ENCODE data around the gene AOPEP. TPM values are rescaled to one million over a fixed set of nuclear protein-coding genes. Genes with fewer than 3 reads are reported as not detected.

AOPEP gene
- total RNA-seq, 2 donors from 2014 or later = 11.7 to 27.3 TPM

- H3K4me1 Mint-ChIP-seq (ENCODE audit: low read depth in 2 of 2) = peaks cover 0 to 4% of the 10 kb centered on the region in 2 donors
- no peaks in the 10 kb centered on the region for H3K9me3 Mint-ChIP-seq
- peak overlapping the region; percentile 74 for H3K4me3 Mint-ChIP-seq
- peak; percentile 86 to 88 for ATAC-seq
- H3K27ac Mint-ChIP-seq = no peak overlapping the region
- no peaks in the 10 kb centered on the region for H3K36me3 Mint-ChIP-seq
- peaks cover 18 to 20% of the 10 kb centered on the region in 2 donors for H3K27me3 Mint-ChIP-seq
- no peak for DNase-seq (ENCODE audit: low spot score)
Observed at GRCh38 chr9:95004411-95005277, 278.1 kb downstream of the AOPEP start.

GRCh38 chr9:95005278-95006143 lies 279.0 kb downstream of the AOPEP start:
- peak overlapping the region; percentile 67 for H3K4me3 Mint-ChIP-seq
- peaks cover 0 to 4% of the 10 kb centered on the region in 2 donors for H3K4me1 Mint-ChIP-seq (ENCODE audit: low read depth in 2 of 2)
- no peaks in the 10 kb centered on the region for H3K9me3 Mint-ChIP-seq
- DNase-seq (ENCODE audit: low spot score) = no peak
- H3K27ac Mint-ChIP-seq = no peak overlapping the region
- H3K27me3 Mint-ChIP-seq = peaks cover 18 to 20% of the 10 kb centered on the region in 2 donors
- no peaks in the 10 kb centered on the region for H3K36me3 Mint-ChIP-seq
- ATAC-seq = no peak

DNA sequence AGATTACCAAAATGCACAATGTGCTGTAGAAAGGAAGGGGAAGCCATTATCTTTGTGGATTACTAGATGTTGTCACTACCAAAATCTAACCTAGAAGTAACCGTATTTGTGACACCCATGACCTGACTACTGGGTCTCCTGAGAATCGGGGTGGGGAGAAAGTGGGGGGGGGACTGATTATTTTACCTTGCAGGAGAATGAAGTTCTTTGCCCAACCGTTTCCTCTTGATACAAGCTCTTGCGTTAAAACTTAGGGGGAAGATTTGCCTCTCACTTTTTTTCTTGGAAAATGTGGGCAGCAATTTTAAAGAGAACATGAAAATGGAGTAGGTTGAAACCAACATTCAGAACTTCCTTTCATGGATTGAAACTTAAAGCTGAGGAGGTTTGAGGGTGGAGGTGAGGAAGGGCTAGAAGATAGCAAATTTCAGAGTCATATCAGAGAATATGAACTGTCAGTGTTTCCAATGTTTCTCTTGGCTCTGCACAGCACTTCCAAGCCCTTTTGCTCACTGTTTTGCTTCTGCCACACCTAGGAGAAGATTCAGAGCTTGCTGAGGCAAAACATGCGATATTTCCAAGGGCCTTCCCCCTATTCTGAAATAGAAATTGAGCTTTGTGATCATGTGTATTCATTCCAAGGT lies 280.8 kb downstream of the AOPEP start:
- peaks cover 0 to 4% of the 10 kb centered on the region in 2 donors for H3K4me1 Mint-ChIP-seq (ENCODE audit: low read depth in 2 of 2)
- H3K27ac Mint-ChIP-seq = no peak overlapping the region
- no peaks in the 10 kb centered on the region for H3K36me3 Mint-ChIP-seq
- peaks cover 10 to 13% of the 10 kb centered on the region in 2 donors for H3K27me3 Mint-ChIP-seq
- H3K9me3 Mint-ChIP-seq = no peaks in the 10 kb centered on the region
- DNase-seq (ENCODE audit: low spot score) (no peak), ATAC-seq (no peak)
- no peak overlapping the region for H3K4me3 Mint-ChIP-seq

DNA sequence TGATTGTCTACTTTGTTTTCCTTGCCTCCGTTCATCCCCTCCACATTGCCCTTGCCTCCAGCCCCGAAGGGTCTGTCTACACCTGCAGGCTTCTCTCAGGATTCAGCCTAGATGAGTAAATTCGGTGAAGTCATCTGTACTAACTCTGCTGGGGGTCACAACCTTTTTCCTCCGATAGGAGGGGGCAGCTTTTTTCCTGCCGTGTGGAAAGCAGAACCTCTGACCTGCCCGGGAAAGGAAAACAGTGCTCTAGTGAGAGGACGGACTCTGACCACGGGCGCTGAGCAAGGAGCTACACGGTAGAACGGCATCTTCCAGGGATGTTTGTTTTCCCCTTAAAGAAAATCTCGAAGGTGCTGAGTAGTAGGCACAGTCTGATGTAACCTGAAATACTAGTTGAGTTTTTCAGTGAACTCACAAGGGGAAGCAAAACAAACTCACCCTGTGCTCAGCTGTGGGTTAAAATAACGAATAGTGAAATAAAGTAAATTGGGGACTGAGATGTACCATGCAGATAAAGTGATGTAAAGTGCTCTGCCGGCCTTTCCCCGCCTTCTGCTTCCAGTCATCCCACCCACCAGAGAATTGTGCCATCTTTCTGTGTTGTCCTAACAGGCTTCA lies 281.8 kb downstream of the AOPEP start:
- Mint-ChIP-seq H3K36me3 (no peaks in the 10 kb centered on the region), H3K27ac (no peak overlapping the region), H3K27me3 (peaks cover under 1 to 4% of the 10 kb centered on the region in 2 donors), H3K4me1 (ENCODE audit: low read depth in 2 of 2) (peaks cover 0 to 4% of the 10 kb centered on the region in 2 donors), H3K9me3 (no peaks in the 10 kb centered on the region), H3K4me3 (no peak overlapping the region)
- no peak for ATAC-seq
- DNase-seq (ENCODE audit: low spot score) = no peak

GRCh38 chr9:95009459-95009858 lies 283.0 kb downstream of the AOPEP start:
- no peak for ATAC-seq
- H3K4me3 Mint-ChIP-seq = no peak overlapping the region
- no peaks in the 10 kb centered on the region for H3K27me3 Mint-ChIP-seq
- no peak for DNase-seq (ENCODE audit: low spot score)
- no peaks in the 10 kb centered on the region for H3K36me3 Mint-ChIP-seq
- H3K4me1 Mint-ChIP-seq (ENCODE audit: low read depth in 2 of 2) = no peaks in the 10 kb centered on the region
- H3K9me3 Mint-ChIP-seq = no peaks in the 10 kb centered on the region
- no peak overlapping the region for H3K27ac Mint-ChIP-seq

DNA sequence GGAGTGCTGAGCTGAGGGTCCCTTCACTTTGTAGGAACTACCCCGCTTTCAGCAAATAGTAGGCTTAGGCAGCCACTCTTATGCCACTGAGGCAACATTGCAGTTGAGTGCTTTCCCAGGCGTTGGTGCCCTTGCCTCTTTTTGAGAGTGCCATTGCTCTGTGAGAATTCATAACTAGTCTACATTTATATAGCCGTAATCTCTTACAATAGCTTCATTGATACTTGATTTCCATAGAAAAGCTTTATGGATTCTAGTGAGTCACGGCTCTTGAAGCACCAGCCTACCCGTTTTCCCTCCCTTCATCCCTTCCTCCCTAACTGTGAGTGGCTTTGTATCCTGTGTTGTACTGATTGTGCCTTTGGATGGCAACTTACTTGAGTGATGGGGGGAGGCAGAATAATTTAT lies 283.9 kb downstream of the AOPEP start:
- Mint-ChIP-seq H3K9me3 (no peaks in the 10 kb centered on the region), H3K4me1 (ENCODE audit: low read depth in 2 of 2) (no peaks in the 10 kb centered on the region), H3K36me3 (no peaks in the 10 kb centered on the region), H3K4me3 (no peak overlapping the region), H3K27me3 (no peaks in the 10 kb centered on the region), H3K27ac (no peak overlapping the region)
- ATAC-seq (no peak), DNase-seq (ENCODE audit: low spot score) (no peak)

DNA sequence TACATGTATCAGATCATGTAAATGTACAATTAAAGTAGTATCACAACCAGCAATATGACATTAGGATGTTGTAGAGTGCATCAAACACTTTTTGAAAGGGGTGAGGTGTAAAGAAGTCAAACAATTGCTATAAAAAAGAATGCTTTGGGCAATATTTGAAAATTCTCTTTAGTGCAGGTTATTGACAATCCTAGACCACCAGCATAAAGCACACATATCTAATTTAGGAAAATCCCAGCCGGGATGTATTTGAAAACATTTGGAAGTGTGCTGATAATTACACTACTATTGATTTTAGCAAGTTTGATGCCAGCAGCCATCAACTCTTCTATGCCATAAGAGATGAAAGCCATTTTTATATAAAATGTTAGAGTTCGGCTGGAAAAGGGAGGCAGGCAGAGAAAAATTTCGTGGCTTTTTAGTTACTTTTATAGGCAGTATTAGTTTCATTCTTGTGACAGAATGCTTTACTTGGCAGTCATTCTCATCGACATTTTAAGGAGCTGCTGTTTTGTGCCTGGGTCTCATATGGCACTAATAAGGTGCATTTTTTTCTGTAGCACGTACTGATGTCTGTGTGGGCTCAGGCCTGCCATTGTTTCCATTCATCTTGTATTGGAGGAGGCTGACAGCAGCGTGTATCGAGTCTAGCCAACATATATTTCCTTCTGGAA lies 285.7 kb downstream of the AOPEP start:
- Mint-ChIP-seq H3K4me1 (ENCODE audit: low read depth in 2 of 2) (no peaks in the 10 kb centered on the region), H3K36me3 (no peaks in the 10 kb centered on the region), H3K27ac (no peak overlapping the region), H3K4me3 (no peak overlapping the region), H3K9me3 (no peaks in the 10 kb centered on the region), H3K27me3 (no peaks in the 10 kb centered on the region)
- ATAC-seq (no peak), DNase-seq (ENCODE audit: low spot score) (no peak)

DNA sequence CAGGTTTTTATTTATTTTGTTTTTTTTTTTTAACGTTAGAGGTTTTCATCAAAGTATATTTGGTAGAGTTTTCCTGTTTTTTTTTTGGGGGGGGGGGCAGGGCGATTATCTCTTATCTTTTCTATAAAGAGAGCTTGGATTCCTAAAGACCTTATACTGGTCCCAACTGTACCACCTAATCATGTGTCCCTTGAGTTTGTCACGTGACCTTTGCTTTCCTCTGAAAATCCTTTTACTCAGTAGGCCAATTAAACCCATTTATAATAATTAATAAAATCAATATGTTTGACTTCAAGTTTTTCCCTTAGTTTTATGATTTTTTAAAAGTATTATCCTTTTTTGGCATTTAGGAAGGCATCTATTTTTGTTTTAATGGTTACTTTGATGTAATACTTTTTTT lies 286.4 kb downstream of the AOPEP start:
- H3K4me1 Mint-ChIP-seq (ENCODE audit: low read depth in 2 of 2) = no peaks in the 10 kb centered on the region
- H3K36me3 Mint-ChIP-seq = no peaks in the 10 kb centered on the region
- H3K9me3 Mint-ChIP-seq = no peaks in the 10 kb centered on the region
- no peak overlapping the region for H3K4me3 Mint-ChIP-seq
- H3K27ac Mint-ChIP-seq = no peak overlapping the region
- no peak for DNase-seq (ENCODE audit: low spot score)
- no peaks in the 10 kb centered on the region for H3K27me3 Mint-ChIP-seq
- no peak for ATAC-seq

DNA sequence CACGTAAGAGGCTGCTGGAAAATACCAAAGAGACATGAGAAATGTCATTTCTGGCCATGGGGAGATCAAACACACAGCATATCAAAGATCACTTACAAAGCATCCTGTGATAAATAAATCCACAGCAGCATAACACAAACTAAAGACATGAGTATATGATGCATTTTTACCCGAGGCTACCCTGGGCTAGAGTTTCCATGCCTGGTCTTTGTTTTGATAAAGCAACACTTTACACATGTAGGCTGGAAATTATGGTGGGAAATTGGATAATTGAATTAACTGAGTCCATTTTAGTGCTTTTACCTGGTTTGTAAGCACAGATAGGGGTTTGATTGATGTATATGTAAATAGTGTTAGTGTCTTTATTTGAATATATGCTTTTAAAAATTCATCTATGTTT lies 288.4 kb downstream of the AOPEP start:
- Mint-ChIP-seq H3K4me1 (ENCODE audit: low read depth in 2 of 2) (peaks cover 6 to 7% of the 10 kb centered on the region in 2 donors), H3K36me3 (no peaks in the 10 kb centered on the region), H3K27me3 (no peaks in the 10 kb centered on the region), H3K27ac (no peak overlapping the region), H3K4me3 (no peak overlapping the region), H3K9me3 (no peaks in the 10 kb centered on the region)
- no peak for DNase-seq (ENCODE audit: low spot score)
- ATAC-seq = no peak

GRCh38 chr9:95015569-95015968 lies 289.1 kb downstream of the AOPEP start:
- peaks cover 6 to 7% of the 10 kb centered on the region in 2 donors for H3K4me1 Mint-ChIP-seq (ENCODE audit: low read depth in 2 of 2)
- no peaks in the 10 kb centered on the region for H3K27me3 Mint-ChIP-seq
- H3K9me3 Mint-ChIP-seq = no peaks in the 10 kb centered on the region
- no peaks in the 10 kb centered on the region for H3K36me3 Mint-ChIP-seq
- no peak for ATAC-seq
- H3K27ac Mint-ChIP-seq = no peak overlapping the region
- H3K4me3 Mint-ChIP-seq = no peak overlapping the region
- DNase-seq (ENCODE audit: low spot score) = no peak

DNA sequence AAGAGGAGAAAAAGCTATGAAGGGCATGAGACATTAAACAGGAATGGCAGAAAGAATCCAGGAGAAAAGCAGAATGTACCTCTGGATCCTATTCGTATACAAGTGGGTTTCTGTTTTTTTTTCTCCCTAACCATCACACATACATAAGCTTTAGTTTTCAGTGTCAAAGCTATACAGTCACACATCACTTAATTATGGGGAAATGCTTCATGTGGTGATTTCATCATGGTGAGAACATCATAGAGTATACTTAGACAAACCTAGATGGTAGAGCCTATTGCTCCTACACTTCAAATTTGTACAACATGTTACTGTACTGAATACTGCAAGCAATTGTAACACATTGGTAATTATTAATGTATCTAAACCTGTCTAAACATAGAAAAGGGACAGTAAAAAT lies 290.6 kb downstream of the AOPEP start:
- no peak overlapping the region for H3K27ac Mint-ChIP-seq
- H3K4me1 Mint-ChIP-seq (ENCODE audit: low read depth in 2 of 2) = peaks cover 6 to 7% of the 10 kb centered on the region in 2 donors
- H3K27me3 Mint-ChIP-seq = no peaks in the 10 kb centered on the region
- DNase-seq (ENCODE audit: low spot score) (no peak), ATAC-seq (no peak)
- H3K4me3 Mint-ChIP-seq = no peak overlapping the region
- H3K9me3 Mint-ChIP-seq = no peaks in the 10 kb centered on the region
- no peaks in the 10 kb centered on the region for H3K36me3 Mint-ChIP-seq

DNA sequence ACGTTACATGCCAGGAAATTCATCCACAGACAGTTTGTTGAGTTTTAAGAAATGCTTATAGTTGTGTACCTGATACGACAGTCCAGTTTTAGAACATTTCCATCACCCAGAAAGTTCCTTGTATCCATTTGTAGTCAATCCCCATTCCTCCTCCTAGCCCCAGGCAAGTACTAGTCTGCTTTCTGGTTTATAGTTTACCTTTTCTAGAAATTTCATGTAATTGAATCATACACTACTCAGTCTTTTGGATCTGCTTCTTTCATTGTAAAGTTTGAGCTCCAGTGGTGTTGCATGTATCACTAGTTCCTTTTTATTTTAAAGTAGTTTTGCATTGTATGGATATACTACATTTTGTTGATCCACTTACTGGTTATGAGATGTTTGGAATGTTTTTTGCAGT lies 291.2 kb downstream of the AOPEP start:
- DNase-seq (ENCODE audit: low spot score) = no peak
- ATAC-seq = no peak
- no peak overlapping the region for H3K4me3 Mint-ChIP-seq
- no peak overlapping the region for H3K27ac Mint-ChIP-seq
- H3K27me3 Mint-ChIP-seq = no peaks in the 10 kb centered on the region
- H3K36me3 Mint-ChIP-seq = no peaks in the 10 kb centered on the region
- H3K4me1 Mint-ChIP-seq (ENCODE audit: low read depth in 2 of 2) = peaks cover 6 to 7% of the 10 kb centered on the region in 2 donors
- no peaks in the 10 kb centered on the region for H3K9me3 Mint-ChIP-seq

Data from natural killer cell treated with Interleukin-12 subunit alpha and Interleukin-12 subunit beta and Interleukin-15 and Interleukin-18, amount 100 ng/mL, for 72 hours (primary cell).